Astrocyte (in vitro differentiated cells and primary cell): ENCODE results near the gene TEKT2.

Experiments used
- CTCF ChIP-seq: IDR thresholded peaks from 2 replicates; pipeline ENCODE4 v1.5.1; 2011; ENCODE audit warnings: low read depth, mild to moderate bottlenecking, inconsistent platforms, low read length, moderate library complexity; ENCODE audit not compliant: insufficient read depth
- EZH2 ChIP-seq: IDR thresholded peaks from 2 replicates; pipeline ENCODE4 v1.6.1; 2012; ENCODE audit warnings: mild to moderate bottlenecking, low read length, inconsistent platforms; ENCODE audit not compliant: insufficient read depth

DNA sequence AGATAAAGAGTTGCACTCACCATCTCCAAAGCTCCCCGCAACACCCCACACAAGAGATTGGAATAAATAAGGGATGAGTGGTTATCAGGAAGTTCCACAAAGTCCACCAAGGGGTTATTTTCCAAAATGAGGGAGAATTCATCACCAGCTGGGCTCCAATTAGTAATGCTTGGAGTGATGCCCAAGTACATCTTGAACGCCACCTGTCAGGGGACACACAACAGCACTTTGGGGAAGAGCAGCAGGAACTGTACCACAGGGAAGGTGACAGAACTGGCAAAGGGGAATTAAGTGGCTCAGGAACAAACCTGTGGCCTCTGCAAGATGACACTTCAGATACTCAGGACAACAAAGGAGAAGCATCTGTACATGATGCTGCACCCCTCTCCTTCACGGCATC, 53.9 kb downstream of the TEKT2 start:
- TF ChIP-seq EZH2 = no peak
- no peak for TF ChIP-seq CTCF
